Lower leg skin (tissue), 3 donors: ENCODE measurements around the gene MAPK8IP3.

Source experiments
- CTCF ChIP-seq, 3 donors: fragments of 450-650 bp; IDR thresholded peaks; one replicate each; pipeline ENCODE4 v1.5.1; 2016; ENCODE audit warnings: antibody characterized with exemption in 3 of 3, mild to moderate bottlenecking in 3 of 3, moderate library complexity in 2 of 3
- POLR2A ChIP-seq, 2 donors: fragments of 450-650 bp; IDR thresholded peaks; one replicate each; pipeline ENCODE4 v1.6.1; 2016 to 2017; ENCODE audit warnings: antibody characterized with exemption in 2 of 2, mild to moderate bottlenecking in 1 of 2, moderate library complexity in 1 of 2

- TF ChIP-seq POLR2A (IDR thresholded peaks at IDR 0.05) (no peak), CTCF (IDR thresholded peaks at IDR 0.05) (no peak)
These were observed 76.6 kb downstream of the MAPK8IP3 start, which contains the start of the genes NUBP2 and SPSB3 for GRCh38 chr16:1782408-1783264.
